ENCODE measurements around the gene MCU. TPM values are rescaled to one million over a fixed set of nuclear protein-coding genes. Genes with fewer than 3 reads are reported as not detected.
"Not testable (repeated sequence)": the region's sequence is repeated elsewhere in the genome, so short reads cannot be mapped to it uniquely, and the experiment has no call there.

The MCU gene
- total RNA-seq, 1 donor from 2014 or later, result 95.0 TPM

GRCh38 chr10:72659694-72660093 lies 32.2 kb upstream of the MCU start:
- Histone ChIP-seq H3K4me1 (ENCODE audit: control insufficient read depth in 3 of 3, insufficient read depth in 3 of 3, low read length in 3 of 3) (no peaks in the 10 kb centered on the region), H3K27ac (ENCODE audit: low read depth, low read length) (no peak overlapping the region), H3K9me3 (ENCODE audit: control insufficient read depth in 3 of 3, low read length in 3 of 3) (no peaks in the 10 kb centered on the region), H3K36me3 (ENCODE audit: control insufficient read depth in 3 of 3, insufficient read depth in 3 of 3, low read length in 3 of 3) (no peaks in the 10 kb centered on the region), H3K9ac (ENCODE audit: low read depth in 1 of 3, low read length in 3 of 3) (no peak overlapping the region), H3K27me3 (ENCODE audit: control insufficient read depth in 3 of 3, insufficient read depth in 3 of 3, low read length in 3 of 3) (no peaks in the 10 kb centered on the region), H3K4me3 (ENCODE audit: low read length in 3 of 3) (no peak overlapping the region)

- Histone ChIP-seq H3K4me3 (ENCODE audit: low read length in 3 of 3) (no peak overlapping the region), H3K4me1 (ENCODE audit: control insufficient read depth in 3 of 3, insufficient read depth in 3 of 3, low read length in 3 of 3) (no peaks in the 10 kb centered on the region), H3K36me3 (ENCODE audit: control insufficient read depth in 3 of 3, insufficient read depth in 3 of 3, low read length in 3 of 3) (no peaks in the 10 kb centered on the region), H3K9ac (ENCODE audit: low read depth in 1 of 3, low read length in 3 of 3) (no peak overlapping the region), H3K9me3 (ENCODE audit: control insufficient read depth in 3 of 3, low read length in 3 of 3) (no peaks in the 10 kb centered on the region), H3K27ac (ENCODE audit: low read depth, low read length) (no peak overlapping the region), H3K27me3 (ENCODE audit: control insufficient read depth in 3 of 3, insufficient read depth in 3 of 3, low read length in 3 of 3) (no peaks in the 10 kb centered on the region)
These were observed 31.7 kb upstream of the MCU start for GRCh38 chr10:72660220-72660619.

- H3K27me3 ChIP-seq (ENCODE audit: control insufficient read depth in 3 of 3, insufficient read depth in 3 of 3, low read length in 3 of 3), result no peaks in the 10 kb centered on the region
- no peaks in the 10 kb centered on the region for H3K4me1 ChIP-seq (ENCODE audit: control insufficient read depth in 3 of 3, insufficient read depth in 3 of 3, low read length in 3 of 3)
- no peak overlapping the region for H3K4me3 ChIP-seq (ENCODE audit: low read length in 3 of 3)
- H3K27ac ChIP-seq (ENCODE audit: low read depth, low read length), result no peak overlapping the region
- no peaks in the 10 kb centered on the region for H3K36me3 ChIP-seq (ENCODE audit: control insufficient read depth in 3 of 3, insufficient read depth in 3 of 3, low read length in 3 of 3)
- H3K9ac ChIP-seq (ENCODE audit: low read depth in 1 of 3, low read length in 3 of 3), result no peak overlapping the region
- no peaks in the 10 kb centered on the region for H3K9me3 ChIP-seq (ENCODE audit: control insufficient read depth in 3 of 3, low read length in 3 of 3)
These were observed 30.5 kb upstream of the MCU start for GRCh38 chr10:72661431-72661830.

DNA sequence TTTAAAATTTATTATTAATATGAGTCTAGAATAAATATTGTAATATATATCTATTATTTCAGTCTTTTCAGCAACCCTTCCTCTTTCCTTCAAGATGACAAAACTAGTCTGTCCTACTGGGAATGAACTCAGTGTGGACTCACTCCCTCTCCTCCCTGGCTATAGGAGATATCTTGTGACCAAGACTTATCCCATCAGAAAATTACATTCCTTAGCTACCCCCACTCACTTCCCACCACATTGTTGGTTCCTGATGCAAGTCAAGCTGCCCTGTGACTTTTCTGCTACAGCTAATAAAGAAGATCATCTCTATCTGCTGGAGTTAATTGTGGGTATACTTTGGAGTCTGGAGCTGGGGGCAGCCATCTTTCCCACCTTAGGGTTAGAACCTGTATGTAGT lies 28.0 kb upstream of the MCU start:
- no peaks in the 10 kb centered on the region for H3K4me1 ChIP-seq (ENCODE audit: control insufficient read depth in 3 of 3, insufficient read depth in 3 of 3, low read length in 3 of 3)
- no peak overlapping the region for H3K4me3 ChIP-seq (ENCODE audit: low read length in 3 of 3)
- no peaks in the 10 kb centered on the region for H3K36me3 ChIP-seq (ENCODE audit: control insufficient read depth in 3 of 3, insufficient read depth in 3 of 3, low read length in 3 of 3)
- no peak overlapping the region for H3K9ac ChIP-seq (ENCODE audit: low read depth in 1 of 3, low read length in 3 of 3)
- H3K27ac ChIP-seq (ENCODE audit: low read depth, low read length), result no peak overlapping the region
- no peaks in the 10 kb centered on the region for H3K27me3 ChIP-seq (ENCODE audit: control insufficient read depth in 3 of 3, insufficient read depth in 3 of 3, low read length in 3 of 3)
- H3K9me3 ChIP-seq (ENCODE audit: control insufficient read depth in 3 of 3, low read length in 3 of 3), result no peaks in the 10 kb centered on the region

DNA sequence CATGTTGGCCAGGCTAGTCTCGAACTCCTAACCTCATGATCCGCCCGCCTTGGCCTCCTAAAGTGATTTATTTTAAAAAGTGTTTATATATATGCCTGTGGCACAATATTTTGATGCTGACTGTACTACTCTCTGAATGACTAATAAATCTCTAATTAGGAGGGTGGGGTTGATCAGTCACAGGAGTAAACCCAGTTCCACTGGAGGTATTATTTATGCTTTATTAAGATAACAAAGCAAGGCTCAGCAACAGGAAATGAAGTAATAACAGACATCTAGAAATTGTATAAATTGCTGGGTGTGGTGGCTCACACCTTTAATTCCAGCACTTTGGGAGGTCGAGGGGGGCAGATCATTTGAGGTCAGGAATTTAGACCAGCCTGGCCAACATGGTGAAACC lies 26.0 kb upstream of the MCU start:
- no peaks in the 10 kb centered on the region for H3K36me3 ChIP-seq (ENCODE audit: control insufficient read depth in 3 of 3, insufficient read depth in 3 of 3, low read length in 3 of 3)
- H3K9me3 ChIP-seq (ENCODE audit: control insufficient read depth in 3 of 3, low read length in 3 of 3), result no peaks in the 10 kb centered on the region
- no peak overlapping the region for H3K27ac ChIP-seq (ENCODE audit: low read depth, low read length)
- H3K4me1 ChIP-seq (ENCODE audit: control insufficient read depth in 3 of 3, insufficient read depth in 3 of 3, low read length in 3 of 3), result no peaks in the 10 kb centered on the region
- H3K9ac ChIP-seq (ENCODE audit: low read depth in 1 of 3, low read length in 3 of 3), result no peak overlapping the region
- H3K4me3 ChIP-seq (ENCODE audit: low read length in 3 of 3), result no peak overlapping the region
- H3K27me3 ChIP-seq (ENCODE audit: control insufficient read depth in 3 of 3, insufficient read depth in 3 of 3, low read length in 3 of 3), result no peaks in the 10 kb centered on the region

- Histone ChIP-seq H3K9ac (ENCODE audit: low read depth in 1 of 3, low read length in 3 of 3) (no peak overlapping the region), H3K9me3 (ENCODE audit: control insufficient read depth in 3 of 3, low read length in 3 of 3) (no peaks in the 10 kb centered on the region), H3K27ac (ENCODE audit: low read depth, low read length) (no peak overlapping the region), H3K27me3 (ENCODE audit: control insufficient read depth in 3 of 3, insufficient read depth in 3 of 3, low read length in 3 of 3) (no peaks in the 10 kb centered on the region), H3K4me1 (ENCODE audit: control insufficient read depth in 3 of 3, insufficient read depth in 3 of 3, low read length in 3 of 3) (no peaks in the 10 kb centered on the region), H3K4me3 (ENCODE audit: low read length in 3 of 3) (no peak overlapping the region), H3K36me3 (ENCODE audit: control insufficient read depth in 3 of 3, insufficient read depth in 3 of 3, low read length in 3 of 3) (no peaks in the 10 kb centered on the region)
These were observed 24.6 kb upstream of the MCU start for GRCh38 chr10:72667207-72667864.

DNA sequence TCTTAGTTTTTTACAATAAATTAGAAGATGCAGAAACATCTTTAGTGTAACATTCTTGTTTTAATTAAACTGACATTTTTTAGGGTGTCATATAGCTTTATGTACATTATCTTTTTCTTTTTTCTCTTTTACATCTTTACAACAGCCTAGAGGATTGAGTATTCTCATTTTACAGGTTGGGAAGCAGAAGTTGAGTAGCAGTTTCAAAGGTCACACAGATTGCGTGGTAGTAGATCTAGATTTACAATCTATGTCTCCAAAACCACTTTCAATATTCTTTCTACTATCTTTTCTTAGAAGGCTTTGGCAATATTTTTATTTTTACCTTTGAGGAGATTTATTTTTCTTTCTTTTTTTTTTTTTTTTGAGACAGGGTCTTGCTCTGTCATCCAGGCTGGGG lies 18.7 kb upstream of the MCU start:
- Histone ChIP-seq H3K9ac (ENCODE audit: low read depth in 1 of 3, low read length in 3 of 3) (no peak overlapping the region), H3K36me3 (ENCODE audit: control insufficient read depth in 3 of 3, insufficient read depth in 3 of 3, low read length in 3 of 3) (no peaks in the 10 kb centered on the region), H3K27me3 (ENCODE audit: control insufficient read depth in 3 of 3, insufficient read depth in 3 of 3, low read length in 3 of 3) (no peaks in the 10 kb centered on the region), H3K4me3 (ENCODE audit: low read length in 3 of 3) (no peak overlapping the region), H3K4me1 (ENCODE audit: control insufficient read depth in 3 of 3, insufficient read depth in 3 of 3, low read length in 3 of 3) (no peaks in the 10 kb centered on the region), H3K9me3 (ENCODE audit: control insufficient read depth in 3 of 3, low read length in 3 of 3) (no peaks in the 10 kb centered on the region), H3K27ac (ENCODE audit: low read depth, low read length) (no peak overlapping the region)

- not testable (repeated sequence) for H3K27me3 ChIP-seq (ENCODE audit: control insufficient read depth in 3 of 3, insufficient read depth in 3 of 3, low read length in 3 of 3); H3K4me1 ChIP-seq (ENCODE audit: control insufficient read depth in 3 of 3, insufficient read depth in 3 of 3, low read length in 3 of 3); H3K36me3 ChIP-seq (ENCODE audit: control insufficient read depth in 3 of 3, insufficient read depth in 3 of 3, low read length in 3 of 3); H3K27ac ChIP-seq (ENCODE audit: low read depth, low read length); H3K9ac ChIP-seq (ENCODE audit: low read depth in 1 of 3, low read length in 3 of 3); H3K9me3 ChIP-seq (ENCODE audit: control insufficient read depth in 3 of 3, low read length in 3 of 3); H3K4me3 ChIP-seq (ENCODE audit: low read length in 3 of 3)
These were observed 17.8 kb upstream of the MCU start for GRCh38 chr10:72674174-72674573.

DNA sequence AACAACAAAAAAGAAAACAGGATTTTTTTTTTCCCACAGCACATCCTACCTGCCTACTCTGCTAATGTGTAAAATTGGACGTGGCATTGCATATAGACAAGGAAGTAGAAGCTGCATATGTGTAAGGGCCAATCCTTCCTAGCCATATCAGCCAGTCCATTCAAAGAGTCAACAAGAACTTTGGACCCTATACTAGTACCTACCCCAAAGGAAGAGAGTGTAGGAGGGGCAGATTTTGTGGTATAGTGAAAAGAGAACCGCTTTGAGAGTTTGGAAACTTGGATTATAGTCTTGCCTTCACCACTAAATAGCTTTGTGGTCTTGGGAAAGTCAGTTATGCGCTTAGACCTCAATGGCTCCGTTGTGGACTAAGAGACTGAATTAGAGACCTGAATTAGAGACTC lies 12.1 kb upstream of the MCU start:
- H3K27ac ChIP-seq (ENCODE audit: low read depth, low read length), result no peak overlapping the region
- H3K36me3 ChIP-seq (ENCODE audit: control insufficient read depth in 3 of 3, insufficient read depth in 3 of 3, low read length in 3 of 3), result no peaks in the 10 kb centered on the region
- no peak overlapping the region for H3K4me3 ChIP-seq (ENCODE audit: low read length in 3 of 3)
- H3K9me3 ChIP-seq (ENCODE audit: control insufficient read depth in 3 of 3, low read length in 3 of 3), result no peaks in the 10 kb centered on the region
- H3K27me3 ChIP-seq (ENCODE audit: control insufficient read depth in 3 of 3, insufficient read depth in 3 of 3, low read length in 3 of 3), result no peaks in the 10 kb centered on the region
- peaks cover 0 to 5% (median 3%) of the 10 kb centered on the region in 3 donors for H3K4me1 ChIP-seq (ENCODE audit: control insufficient read depth in 3 of 3, insufficient read depth in 3 of 3, low read length in 3 of 3)
- H3K9ac ChIP-seq (ENCODE audit: low read depth in 1 of 3, low read length in 3 of 3), result no peak overlapping the region

DNA sequence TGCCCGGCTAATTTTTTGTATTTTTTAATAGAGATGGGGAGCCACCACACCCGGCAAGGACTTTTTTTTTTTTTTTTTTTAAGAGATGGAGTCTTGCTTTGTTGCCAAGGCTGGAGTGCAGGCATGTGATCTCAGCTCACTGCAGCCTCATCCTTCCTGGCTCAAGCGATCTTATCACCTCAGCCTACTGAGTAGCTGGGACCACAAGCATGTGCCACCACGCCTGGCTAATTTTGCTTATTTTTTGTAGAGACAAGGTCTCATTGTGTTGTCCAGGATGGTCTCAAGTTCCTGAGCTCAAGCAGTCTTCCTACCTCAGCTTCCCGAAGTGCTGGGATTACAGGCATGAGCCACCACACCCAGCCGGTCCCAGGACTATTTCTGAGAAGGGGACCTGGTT lies 9.3 kb upstream of the MCU start:
- H3K27me3 ChIP-seq (ENCODE audit: control insufficient read depth in 3 of 3, insufficient read depth in 3 of 3, low read length in 3 of 3), result no peaks in the 10 kb centered on the region
- no peak overlapping the region for H3K9ac ChIP-seq (ENCODE audit: low read depth in 1 of 3, low read length in 3 of 3)
- no peaks in the 10 kb centered on the region for H3K9me3 ChIP-seq (ENCODE audit: control insufficient read depth in 3 of 3, low read length in 3 of 3)
- H3K4me1 ChIP-seq (ENCODE audit: control insufficient read depth in 3 of 3, insufficient read depth in 3 of 3, low read length in 3 of 3), result peaks cover 6 to 18% (median 10%) of the 10 kb centered on the region in 3 donors
- H3K4me3 ChIP-seq (ENCODE audit: low read length in 3 of 3), result no peak overlapping the region
- no peak overlapping the region for H3K27ac ChIP-seq (ENCODE audit: low read depth, low read length)
- no peaks in the 10 kb centered on the region for H3K36me3 ChIP-seq (ENCODE audit: control insufficient read depth in 3 of 3, insufficient read depth in 3 of 3, low read length in 3 of 3)
